HG02610 (cell line): ENCODE results near the gene SMTNL2.

Source experiments
- ATAC-seq: cut with Tn5 transposase; IDR thresholded peaks from one replicate; pipeline ENCODE4 v1.9.1; 2021; ENCODE audit warnings: mild to moderate bottlenecking, moderate library complexity; ENCODE audit not compliant: unreplicated experiment

Gene SMTNL2

DNA sequence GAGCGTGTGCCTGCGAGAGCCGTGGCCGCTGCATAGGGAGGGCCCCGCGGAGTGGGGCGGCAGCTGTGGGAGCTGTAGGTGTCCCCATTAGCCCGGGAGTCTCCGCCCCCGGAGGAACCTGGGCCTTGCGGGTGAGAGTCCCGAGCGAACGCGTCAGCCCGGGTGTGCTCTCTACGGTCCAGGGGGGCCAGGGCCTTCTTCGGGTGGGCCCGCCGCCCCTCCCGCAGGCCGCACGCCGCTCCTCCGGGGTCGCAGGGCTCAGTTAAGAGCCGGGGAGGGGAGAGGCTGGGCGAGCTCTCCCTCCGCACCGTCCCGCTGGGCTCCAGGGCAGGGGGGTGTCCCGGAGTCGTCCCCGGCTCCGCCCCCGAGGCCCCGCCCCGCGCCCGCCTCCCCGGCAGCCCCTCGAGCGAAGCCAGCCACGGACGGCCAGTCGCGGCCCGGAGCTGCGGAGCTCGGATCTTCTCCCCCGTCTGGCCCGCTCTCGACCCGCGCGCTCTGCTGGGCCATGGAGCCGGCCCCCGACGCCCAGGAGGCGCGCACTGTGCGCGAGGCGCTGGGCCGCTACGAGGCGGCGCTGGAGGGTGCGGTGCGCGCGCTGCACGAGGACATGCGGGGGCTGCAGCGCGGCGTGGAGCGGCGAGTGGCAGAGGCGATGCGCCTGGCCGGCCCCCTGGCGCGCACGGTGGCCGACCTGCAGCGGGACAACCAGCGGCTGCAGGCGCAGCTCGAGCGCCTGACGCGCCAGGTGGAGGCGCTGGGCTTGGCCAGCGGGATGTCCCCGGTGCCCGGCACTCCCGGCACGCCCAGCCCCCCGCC is at the start of gene SMTNL2:
Gene SMTNL2 (plus strand): TSS at position 429 of the 816 bp plus-strand sequence. CDS start 77 bp downstream, at position 506.
- no peak for ATAC-seq

DNA sequence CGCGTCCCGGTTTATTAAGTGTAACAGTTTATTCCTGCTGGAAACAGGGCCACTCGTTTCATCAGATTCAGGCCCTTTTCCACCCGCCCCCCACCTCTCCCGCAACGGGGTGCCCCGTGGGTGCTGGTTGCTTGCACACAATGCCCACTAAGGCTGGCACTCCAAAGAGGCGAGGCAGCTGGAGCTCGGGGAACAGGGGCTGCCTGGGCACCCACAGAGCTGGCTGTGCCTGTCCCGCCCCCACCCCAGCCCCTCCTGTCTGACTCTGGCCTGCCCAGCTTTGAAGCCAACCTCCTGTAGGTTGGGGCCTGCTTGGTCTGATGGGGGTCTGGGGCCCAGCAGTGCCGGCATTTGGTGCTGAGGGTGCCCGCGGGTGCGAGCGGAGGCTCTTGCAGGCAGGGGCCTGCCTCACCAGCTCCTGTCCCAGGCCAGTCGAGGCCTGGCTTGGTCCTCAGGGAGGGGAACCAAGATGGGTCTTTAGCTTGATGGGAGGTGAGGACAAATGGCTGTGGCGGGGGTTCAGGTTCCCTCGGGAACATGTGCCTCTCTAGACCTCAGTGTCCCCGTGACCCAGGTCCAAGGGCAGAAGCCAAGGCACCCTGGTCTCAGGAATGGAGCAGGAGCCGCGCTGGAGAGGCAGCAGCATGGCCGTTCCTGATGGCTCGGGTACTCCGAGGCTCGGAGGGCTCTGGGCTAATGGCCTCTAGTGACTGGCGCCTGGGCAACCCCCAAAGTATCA is 49.2 kb upstream of the SMTNL2 start:
- no peak for ATAC-seq

DNA sequence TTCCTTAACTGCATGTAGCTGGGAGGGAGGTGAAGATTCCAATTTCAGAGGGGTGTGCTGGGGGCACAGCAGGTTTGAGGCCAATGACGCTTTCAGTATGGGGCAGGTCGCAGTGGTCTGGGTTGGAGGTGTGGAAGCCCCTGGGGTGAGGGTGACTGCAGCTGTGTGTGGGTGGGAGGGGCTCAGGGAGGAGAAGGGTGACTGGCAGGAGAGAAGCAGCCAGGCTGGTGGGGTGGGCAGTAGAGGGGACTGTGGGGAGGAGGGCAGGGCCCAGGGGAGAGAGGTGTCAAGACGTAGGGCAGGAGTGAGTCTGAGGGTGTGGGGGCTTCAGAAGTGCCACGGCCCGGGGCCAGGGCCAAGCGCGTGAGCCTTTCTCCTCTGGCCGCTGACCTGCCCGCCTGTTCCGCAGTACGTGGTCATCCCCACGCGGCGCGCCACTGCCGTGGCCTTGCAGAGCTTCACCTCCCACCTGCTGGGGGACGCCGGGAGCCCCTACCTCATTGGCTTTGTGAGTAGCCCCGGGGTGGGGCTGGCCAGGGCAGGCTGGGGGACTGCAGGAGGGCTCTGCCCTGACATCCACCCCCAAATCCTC is 48.6 kb upstream of the SMTNL2 start:
- ATAC-seq: no peak

DNA sequence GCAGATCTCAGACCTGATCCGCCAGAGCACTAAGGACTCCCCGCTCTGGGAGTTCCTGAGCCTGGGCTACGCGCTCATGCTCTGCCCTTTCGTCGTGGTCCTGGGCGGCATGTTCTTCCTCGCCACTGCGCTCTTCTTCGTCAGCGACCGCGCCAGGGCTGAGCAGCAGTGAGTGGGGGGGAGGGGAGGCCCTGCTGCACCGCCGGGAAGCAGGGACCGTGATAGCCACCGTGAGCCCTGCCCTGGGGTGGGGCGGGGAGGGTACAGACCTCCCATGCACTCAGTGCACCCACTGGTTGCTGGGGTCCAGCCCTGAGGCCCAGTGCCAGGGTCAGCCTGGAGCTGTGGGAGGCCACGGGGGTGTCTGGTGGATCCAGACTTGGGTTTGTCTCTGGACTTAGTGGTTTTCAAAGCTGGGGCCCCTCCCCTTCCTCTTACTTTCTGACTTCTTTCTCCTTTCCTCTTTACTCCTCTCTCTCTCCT is 48.0 kb upstream of the SMTNL2 start:
- no peak for ATAC-seq

DNA sequence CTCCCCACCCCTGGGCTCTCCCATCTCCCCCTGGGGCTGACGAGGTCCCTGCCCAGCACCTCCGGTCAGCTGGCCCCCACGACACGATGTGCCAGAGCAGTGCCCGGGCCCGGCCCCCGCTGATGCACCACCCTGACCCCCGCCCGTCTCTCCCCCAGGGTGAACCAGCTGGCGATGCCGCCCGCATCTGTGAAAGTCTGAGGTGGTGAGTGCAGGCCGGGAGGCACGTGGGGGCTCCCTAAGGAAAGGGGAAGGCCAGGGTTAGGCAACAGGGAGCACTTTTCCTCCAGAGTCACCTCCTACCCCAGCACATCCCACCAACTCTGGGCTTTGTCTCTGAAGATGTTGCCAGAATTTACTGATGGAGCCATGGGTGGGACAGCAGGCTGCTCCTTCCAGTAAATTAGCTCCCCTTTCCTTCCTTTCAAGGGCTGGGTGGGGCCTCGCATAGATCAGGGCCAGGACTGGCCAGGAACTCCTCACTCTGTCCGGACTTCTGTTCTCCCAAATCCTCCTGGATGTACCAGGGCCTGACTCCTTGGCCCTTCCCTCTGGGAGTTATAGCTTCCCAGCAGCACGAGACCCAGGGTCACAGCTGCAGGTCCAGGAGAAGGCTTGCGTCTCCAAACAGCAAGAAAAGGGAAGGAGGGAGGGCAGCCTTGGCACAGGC is 47.5 kb upstream of the SMTNL2 start:
- no peak for ATAC-seq

DNA sequence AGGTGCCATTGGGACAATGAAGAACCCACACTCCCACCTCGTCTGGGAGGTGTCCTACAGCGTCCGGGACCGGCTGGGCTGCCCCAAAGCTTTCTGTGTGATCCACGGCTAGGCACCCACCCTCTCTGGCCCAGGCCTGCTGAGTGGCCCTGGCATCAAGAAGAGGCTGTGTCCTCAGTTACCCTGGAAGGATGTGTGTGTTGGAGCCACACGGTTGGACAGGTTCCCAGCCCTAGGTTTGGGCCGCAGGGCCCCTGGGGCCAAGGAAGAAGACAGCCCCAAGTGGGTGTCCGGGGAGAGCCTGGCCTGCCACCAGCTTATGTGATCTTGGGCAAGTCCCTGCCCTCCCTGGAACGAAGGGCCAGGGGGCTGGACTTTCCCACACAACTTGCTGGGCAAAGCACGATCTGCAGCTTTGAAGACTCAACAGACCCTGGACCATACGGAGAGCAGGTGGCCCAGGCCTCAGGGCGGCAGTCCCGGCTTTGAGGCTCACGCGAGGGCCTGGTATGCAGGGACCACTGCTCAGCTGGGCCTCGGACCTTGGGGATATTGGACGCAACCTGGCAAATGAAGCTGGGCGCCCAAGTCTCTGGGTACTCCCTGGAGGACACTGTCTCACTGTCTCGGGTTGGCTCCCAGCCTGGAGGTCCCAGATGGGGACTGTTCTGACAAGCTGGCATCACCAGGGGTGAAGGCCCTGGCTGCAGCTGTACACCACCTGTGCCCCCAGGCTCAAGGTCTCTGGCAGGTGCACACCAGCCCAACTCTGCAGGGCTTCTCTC is 46.7 kb upstream of the SMTNL2 start:
- no peak for ATAC-seq

DNA sequence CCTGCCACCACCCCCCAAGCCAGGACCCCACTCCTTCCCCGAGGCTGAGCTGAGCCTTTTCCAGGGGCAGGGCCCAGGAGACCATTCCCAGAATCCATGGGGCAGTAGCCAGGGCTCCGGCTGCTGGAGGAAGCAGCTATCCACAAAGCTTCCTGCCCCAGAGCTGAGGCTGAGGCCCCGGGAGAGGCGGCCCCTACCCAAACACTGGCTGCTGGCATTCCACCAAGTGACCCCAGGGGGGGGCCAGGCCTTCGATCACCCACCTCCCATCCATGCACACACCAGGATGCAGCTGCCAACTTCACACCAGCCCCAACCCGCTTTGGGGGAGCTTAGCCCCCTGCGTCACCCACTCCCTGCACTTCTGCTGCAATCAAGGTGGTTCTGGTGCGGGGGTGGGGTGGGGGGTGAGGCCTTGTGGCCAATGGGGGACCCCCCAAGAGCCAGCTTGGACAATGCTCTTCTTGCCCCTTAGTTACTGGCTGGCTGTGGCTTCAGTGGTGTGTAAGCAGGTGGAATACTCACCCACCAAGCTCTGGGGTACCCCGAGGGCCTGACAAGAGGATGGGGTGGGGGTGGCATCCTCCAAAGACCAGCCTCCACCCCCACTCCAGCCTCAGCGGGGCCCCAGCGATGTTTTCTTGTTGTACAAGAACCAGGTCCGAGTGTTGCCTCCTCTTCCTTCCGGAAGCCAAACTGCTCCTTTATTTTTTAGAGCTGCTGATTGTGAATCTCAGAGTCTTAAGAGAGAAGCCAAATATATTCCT is 45.9 kb upstream of the SMTNL2 start:
- ATAC-seq: no peak

DNA sequence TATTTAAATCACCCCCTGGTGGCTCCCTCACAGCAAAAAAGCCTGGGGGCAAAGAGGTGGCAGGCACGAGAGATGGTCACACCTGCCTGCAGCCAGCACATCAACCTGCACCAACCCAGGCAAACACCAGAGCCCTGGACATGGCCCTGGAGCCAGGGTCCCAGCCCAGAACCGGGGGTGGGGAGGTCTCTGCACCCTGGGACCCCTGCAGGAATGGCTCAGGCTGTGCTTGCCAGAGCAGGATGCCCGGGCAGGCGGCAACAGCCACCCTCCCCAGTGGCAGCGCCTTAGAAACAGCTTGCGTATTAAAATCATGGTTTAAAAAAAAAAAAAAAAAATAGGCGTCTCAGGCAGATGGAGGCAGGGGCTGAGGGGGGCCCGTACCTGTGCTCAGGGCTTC is 45.3 kb upstream of the SMTNL2 start:
- no peak for ATAC-seq

DNA sequence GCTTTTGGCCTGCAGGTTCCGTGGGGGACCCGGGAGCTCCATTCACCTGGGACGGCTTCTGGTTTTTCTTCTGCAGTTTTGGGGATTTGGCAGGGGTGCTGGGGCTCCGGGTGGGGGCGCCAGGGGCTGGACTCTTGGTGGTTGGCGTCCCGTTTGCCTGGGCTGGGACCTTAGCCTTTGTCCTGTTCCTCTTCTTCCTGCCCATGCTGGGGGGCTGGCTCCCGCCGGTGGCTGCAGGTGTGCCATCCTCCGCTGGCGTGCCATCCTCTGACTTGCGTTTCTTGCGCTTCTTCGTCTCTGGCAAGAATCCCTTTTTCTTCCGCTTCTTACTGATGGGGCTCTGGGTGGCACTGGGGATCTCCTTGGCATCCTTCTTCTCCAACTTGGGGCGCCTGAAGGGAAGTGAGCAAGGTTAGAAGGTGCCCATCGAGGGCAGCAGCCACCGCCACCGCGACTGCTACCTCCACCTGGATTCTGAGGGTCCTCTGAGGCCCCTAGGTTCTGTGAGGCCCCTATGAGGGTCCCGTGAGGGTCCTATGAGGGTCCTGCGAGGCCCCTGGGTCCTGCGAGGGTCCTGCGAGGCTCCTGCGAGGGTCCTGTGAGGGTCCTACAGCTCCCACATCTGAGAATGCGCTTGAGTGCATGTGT is 44.6 kb upstream of the SMTNL2 start:
- no peak for ATAC-seq

DNA sequence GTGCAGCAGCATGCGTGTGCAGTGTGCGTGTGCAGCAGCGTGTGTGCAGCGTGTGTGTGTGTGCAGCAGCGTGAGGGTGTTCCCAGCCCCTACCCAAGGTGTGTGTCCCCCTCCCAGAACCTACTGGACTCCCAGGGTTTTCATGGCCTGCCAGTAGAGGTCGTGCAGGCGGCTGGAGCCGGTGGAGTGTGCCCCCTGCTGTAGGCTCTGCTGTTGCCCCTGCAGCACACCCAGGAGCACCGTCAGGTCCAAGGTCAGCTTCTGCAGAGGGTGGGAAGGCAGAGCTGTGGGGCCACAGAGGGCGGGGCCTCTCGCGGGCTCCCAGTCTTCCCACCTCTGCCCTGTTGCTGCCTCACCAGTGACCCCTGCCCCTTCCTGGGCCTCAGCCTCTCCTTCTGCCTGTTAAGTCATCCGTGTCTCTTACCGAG is 44.1 kb upstream of the SMTNL2 start:
- no peak for ATAC-seq

DNA sequence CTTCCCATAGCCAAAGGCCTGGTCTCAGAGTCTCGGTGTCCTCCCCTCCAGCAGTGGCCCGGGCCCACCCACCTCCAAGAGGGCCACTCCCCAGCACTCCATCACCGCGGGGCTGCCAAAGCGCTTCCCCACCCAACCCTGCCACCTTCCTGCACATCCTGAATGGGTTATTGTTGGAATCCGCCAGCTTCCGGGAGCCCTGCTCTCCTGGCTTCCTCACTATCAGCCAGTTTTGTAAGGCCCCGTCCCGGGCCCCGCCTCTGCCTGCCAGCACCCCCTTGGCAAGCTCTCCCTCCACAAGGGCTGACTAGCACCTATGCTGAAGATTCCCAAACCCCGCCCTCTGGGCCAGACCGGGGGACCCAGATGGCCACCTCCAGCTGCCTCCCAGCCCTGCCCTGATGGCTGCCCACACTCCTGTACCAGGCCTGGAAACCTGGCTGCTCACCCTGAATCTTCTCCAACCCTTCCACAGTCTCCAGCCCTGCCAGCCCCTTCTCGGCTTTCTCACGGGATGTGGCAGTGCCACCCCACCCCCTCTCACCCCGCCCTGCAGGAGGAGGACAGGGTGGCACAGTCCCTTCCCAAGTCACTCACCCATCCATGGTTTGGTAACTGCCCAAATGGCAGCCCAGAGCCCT is 43.5 kb upstream of the SMTNL2 start:
- ATAC-seq: no peak

DNA sequence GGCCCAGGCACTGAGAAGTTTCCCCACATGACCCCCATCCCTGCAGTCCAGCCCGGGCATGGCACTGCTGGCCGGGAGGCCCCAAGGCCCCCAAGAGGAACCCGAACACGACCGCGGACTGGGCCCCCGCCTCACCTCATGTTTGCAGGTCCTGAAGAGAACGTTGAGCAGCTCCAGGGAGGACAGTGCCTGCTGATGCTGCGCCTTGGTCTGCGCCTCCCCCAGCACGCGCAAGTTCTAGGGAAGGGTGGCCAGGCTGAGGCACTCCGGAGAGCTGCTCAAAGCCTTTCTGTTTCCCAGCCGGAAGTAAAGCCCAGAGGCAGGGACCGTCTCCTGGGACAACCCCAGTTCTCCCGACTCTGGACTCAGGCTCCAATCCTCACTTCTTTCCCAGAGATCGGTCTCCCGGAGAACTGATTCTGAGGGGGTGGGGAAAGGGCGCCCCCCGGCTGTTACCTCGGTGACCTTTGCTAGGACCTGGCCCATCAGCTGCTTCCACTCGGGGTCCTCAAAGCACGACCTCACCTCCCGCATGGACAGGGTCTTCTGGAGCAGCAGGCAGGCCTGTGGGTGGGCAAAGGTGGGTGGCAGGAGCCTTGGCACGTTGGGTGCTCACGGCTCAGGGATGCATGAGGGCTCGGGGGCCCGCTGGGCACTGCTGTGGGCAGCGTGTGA is 42.9 kb upstream of the SMTNL2 start:
- ATAC-seq: no peak

DNA sequence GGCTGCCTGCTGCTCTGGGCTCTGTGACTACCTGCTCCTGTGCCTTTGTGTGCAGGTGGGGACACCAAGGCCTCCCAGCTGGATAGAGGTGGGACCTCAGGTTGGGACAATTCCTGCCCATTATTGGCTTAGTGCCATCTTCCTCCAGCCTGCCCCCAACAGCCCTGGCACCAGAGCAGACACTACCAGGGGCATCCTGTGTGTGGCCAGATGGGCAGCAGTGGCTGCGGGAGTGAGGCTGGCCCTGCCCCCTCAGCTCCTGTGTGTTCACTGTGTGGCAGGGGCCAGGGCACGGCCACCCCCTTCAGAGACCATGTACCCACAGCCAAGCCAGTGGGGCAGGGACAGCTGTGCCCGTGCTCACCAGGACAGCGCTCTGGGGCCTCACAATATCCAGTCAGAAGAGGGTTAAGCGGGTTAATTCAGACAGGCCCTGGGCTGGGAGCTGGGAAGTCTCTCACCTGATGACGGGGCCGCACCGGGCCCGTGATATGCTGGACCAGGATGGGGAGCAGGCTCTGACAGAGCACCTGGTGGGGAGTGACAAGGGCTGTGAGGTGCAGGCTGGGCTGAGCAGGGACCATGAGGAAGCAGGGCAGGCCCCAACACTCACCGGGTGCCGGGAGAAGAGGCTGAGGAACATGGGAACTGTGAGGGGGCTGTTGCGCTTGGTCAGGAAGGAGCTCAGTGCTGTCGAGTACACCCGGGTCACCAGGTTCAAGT is 42.2 kb upstream of the SMTNL2 start:
- no peak for ATAC-seq

DNA sequence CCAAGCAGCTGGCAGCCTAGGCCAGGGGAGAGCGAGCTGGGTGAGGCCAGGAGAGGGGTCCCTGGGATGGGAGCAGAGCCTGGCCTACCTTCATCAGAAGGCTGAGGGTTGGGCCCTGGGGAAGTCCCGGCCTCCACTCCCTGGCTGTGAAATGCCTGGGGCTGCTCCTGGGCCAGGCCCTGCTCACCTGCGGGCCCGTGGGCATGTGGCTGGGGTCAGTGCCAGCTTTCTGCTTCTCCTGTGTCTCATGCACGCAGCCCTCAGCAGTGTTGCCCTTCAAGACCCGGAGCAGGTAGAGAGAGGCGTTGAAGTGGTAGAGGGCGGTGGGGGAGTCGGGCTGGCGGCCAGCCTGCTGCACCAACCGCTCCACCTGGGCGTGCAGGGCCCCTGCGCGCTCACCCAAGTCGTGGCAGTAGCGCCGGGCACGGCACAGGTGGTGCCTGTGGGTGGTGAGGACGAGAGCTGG is 41.6 kb upstream of the SMTNL2 start:
- ATAC-seq: no peak

DNA sequence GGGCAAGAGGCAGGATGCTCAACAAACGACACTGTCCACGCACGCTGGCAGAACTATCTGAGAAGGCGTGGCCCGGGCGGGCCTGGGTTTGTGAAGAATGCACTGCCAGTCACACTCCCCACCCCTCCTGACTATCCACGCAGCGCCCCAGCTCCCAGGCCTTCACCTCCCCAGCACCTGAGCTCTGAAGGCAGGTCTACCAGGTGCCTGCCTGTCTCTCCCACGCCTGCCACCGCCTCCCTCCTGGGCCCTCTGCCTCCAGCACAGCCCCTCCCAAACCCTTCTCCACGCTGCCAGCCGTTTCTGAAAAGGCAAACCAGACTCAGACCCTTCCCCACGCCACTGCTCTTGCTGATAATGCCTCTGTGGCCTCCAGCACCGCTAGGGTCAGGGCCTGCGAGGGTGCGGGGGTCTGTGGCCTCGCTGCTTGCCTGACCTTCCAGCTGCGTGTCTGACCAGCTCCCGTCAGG is 40.7 kb upstream of the SMTNL2 start:
- no peak for ATAC-seq

DNA sequence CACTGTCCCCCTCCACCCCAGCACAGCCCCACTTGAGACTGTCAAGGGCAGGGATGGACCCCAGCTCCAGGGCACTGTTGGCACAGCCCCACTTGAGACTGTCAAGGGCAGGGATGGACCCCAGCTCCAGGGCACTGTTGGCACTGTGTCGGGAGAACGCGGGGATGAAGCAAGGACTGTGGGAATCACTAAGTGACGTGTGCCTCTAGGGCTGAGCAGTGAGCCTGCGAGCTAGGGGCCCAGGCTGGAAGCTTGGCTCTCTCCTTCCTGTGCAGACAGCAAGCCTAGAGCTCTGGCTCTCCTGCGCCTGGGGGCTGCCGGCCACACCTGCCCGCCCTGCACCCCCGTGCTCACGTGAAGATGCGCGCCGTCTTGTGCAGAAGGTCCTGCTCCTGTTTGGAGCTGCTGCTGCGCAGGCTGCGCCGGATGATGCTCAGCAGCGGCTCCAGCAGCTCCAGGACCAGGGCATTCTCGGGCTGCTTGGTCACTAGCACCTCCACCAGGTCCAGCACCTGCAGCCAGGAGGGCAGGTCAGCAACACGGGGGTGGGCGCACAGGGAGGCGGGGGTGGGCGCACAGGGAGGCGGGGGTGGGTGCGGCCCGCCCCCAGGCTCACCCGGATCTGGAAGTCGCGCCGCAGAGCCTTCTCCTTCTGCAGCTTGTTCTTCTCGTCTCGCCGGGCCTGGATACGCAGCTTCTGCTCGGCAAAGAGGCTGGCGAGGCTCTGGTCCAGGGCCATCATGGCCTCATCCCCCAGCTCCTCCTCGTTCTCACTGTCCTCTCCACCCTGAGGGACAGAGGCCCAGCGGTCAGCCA is 40.0 kb upstream of the SMTNL2 start:
- ATAC-seq: no peak

DNA sequence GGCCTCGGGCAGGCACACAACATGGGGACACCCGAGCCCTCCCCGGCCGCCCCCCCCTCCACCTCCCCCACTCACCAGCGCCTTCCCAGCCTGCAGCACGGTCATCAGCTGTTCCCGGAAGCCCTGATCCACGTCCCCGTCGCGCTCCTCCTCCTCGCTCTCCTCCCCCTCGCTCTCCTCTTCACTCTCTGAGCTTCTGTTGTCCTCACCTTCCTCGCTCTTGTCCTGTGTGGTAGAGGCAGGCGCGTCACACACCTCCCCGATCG is 39.4 kb upstream of the SMTNL2 start:
- no peak for ATAC-seq
